ENCODE data around the gene PRCC. TPM values are rescaled to one million over a fixed set of nuclear protein-coding genes. Genes with fewer than 3 reads are reported as not detected.

Gene PRCC
- polyA plus RNA-seq, 2 of the 4 experiments (the other 2 are of a cell fraction) = 44.5 to 52.0 TPM

GRCh38 chr1:156795787-156796186 lies 28.5 kb downstream of the PRCC start:
- no peak for ATAC-seq
- WGBS (ENCODE audit: missing lambda C conversion rate) = 61% methylated on average over 7 of the region's 7 CpGs
- no peak for FAIRE-seq
- no peak overlapping the region for H3K27ac ChIP-seq
- no peaks in the 10 kb centered on the region for H3K4me1 ChIP-seq
- ChIA-PET CTCF (interaction anchor here (0.8 to 27.2 kb wide), 25 partner anchors 9 to 132 kb away, joined by 3 to 480 read pairs (median 8); partner anchors contain the start of genes HDGF, INSRR, ISG20L2 and LRRC71), POLR2A (interaction anchor here (0.6 to 1.4 kb wide), 2 partner anchors 64 to 244 kb away, joined by 4 to 6 read pairs; no protein-coding TSS in a partner anchor)
- TF ChIP-seq HMGXB4 (CRISPR knock-in tag; IDR thresholded peaks at IDR 0.05; ENCODE audit: borderline replicate concordance) = no peak
- TF ChIP-seq KDM1A (IDR thresholded peaks at IDR 0.05; ENCODE audit: low read depth) = no peak
- no peak for TF ChIP-seq JUNB (IDR thresholded peaks at IDR 0.05)
- no peak for TF ChIP-seq TFCP2L1 (CRISPR knock-in tag; IDR thresholded peaks at IDR 0.05)
- TF ChIP-seq RNF2 (IDR thresholded peaks at IDR 0.05; ENCODE audit: borderline replicate concordance, low read depth) = no peak
- TF ChIP-seq PBX3 (IDR thresholded peaks at IDR 0.05) = no peak
- TF ChIP-seq MAX (IDR thresholded peaks at IDR 0.05) = no peak
- no peak for TF ChIP-seq MYC (IDR thresholded peaks at IDR 0.05; ENCODE audit: borderline replicate concordance, low read length)
- no peak for TF ChIP-seq ZFP36 (IDR thresholded peaks at IDR 0.05; ENCODE audit: borderline replicate concordance, partially characterized antibody)
- no peak for TF ChIP-seq RAD21 (conservative IDR thresholded peaks at IDR 0.05 in 1 of 2, IDR thresholded peaks at IDR 0.05 in 1 of 2)
- no peak for TF ChIP-seq SREBF2 (IDR thresholded peaks at IDR 0.05)
- TF ChIP-seq ZSCAN20 (CRISPR knock-in tag; IDR thresholded peaks at IDR 0.05) = no peak
- TF ChIP-seq FOXS1 (CRISPR knock-in tag; IDR thresholded peaks at IDR 0.05) = no peak
- DNase-seq (ENCODE audit: low read depth in 1 of 2, low spot score in 1 of 2) = no peak
- H3K4me2 ChIP-seq = no peak overlapping the region
- H3K9me3 ChIP-seq = no peaks in the 10 kb centered on the region
- no peak overlapping the region for H3K4me3 ChIP-seq

GRCh38 chr1:156796340-156797097 lies 29.2 kb downstream of the PRCC start:
- FAIRE-seq (no peak), ATAC-seq (peak; percentile 28 to 35; a peak in 3 of 6 replicates), DNase-seq (ENCODE audit: low read depth in 1 of 2, low spot score in 1 of 2) (no peak)
- no peaks in the 10 kb centered on the region for H3K4me1 ChIP-seq
- H3K4me3 ChIP-seq = no peak overlapping the region
- no peaks in the 10 kb centered on the region for H3K9me3 ChIP-seq
- H3K4me2 ChIP-seq = no peak overlapping the region
- TF ChIP-seq SMC3 (IDR thresholded peaks at IDR 0.05) (no peak), FOSL2 (IDR thresholded peaks at IDR 0.05) (no peak), FOSL2 (CRISPR knock-in tag; IDR thresholded peaks at IDR 0.05) (no peak), NR3C1 (IDR thresholded peaks at IDR 0.05) (no peak), HMGXB4 (CRISPR knock-in tag; IDR thresholded peaks at IDR 0.05; ENCODE audit: borderline replicate concordance) (no peak), ATOH8 (CRISPR knock-in tag; IDR thresholded peaks at IDR 0.05; ENCODE audit: low read depth) (no peak), ZSCAN20 (CRISPR knock-in tag; IDR thresholded peaks at IDR 0.05) (no peak), USF2 (IDR thresholded peaks at IDR 0.05) (no peak), JUN (IDR thresholded peaks at IDR 0.05) (no peak), FOSB (CRISPR knock-in tag; IDR thresholded peaks at IDR 0.05) (no peak), BCL3 (IDR thresholded peaks at IDR 0.05) (no peak), EHF (CRISPR knock-in tag; IDR thresholded peaks at IDR 0.05) (no peak), MAZ (IDR thresholded peaks at IDR 0.05; ENCODE audit: borderline replicate concordance, low read depth, low read length) (no peak), CEBPB (IDR thresholded peaks at IDR 0.05) (no peak), NFE2L2 (conservative IDR thresholded peaks at IDR 0.05; ENCODE audit: low read length) (no peak), EP300 (IDR thresholded peaks at IDR 0.05) (no peak)
- CTCF ChIA-PET = interaction anchor here (0.6 to 27.2 kb wide), 46 partner anchors 9 to 208 kb away, joined by 3 to 480 read pairs (median 4); partner anchors contain the start of genes HDGF, INSRR, ISG20L2 and LRRC71
- no peak overlapping the region for H3K27ac ChIP-seq
- WGBS (ENCODE audit: missing lambda C conversion rate) = 89% methylated on average over 8 of the region's 8 CpGs
- POLR2A ChIA-PET = interaction anchor here (1.4 kb wide), 1 partner anchor 64 kb away, joined by 4 read pairs; no protein-coding TSS in a partner anchor

Data from A549 (cell line).